Neural progenitor cell (in vitro differentiated cells): ENCODE data around the gene ASCL3. TPM values are rescaled to one million over a fixed set of nuclear protein-coding genes. Genes with fewer than 3 reads are reported as not detected.
"Not testable (repeated sequence)": the region's sequence is repeated elsewhere in the genome, so short reads cannot be mapped to it uniquely, and the experiment has no call there.

Experiments
- DNase-seq: peaks from one replicate; pipeline ENCODE4 v3.0.0-alpha.2; 2016; ENCODE audit warnings: low spot score
- H2AFZ ChIP-seq: fragments of 200-600 bp; sonication (generic); replicated peaks from 2 replicates; pipeline ENCODE4 v1.6.1; 2016; ENCODE audit warnings: antibody characterized with exemption
- H3F3A ChIP-seq: fragments of 200-600 bp; sonication (generic); 2 replicates; pipeline ENCODE4 v1.6.1; 2016; ENCODE audit warnings: antibody characterized with exemption, low read depth
- H3K27ac ChIP-seq: fragments of 200-600 bp; sonication (generic); 2 replicates; pipeline ENCODE4 v1.5.1; 2016; ENCODE audit warnings: mild to moderate bottlenecking
- H3K27me3 ChIP-seq: fragments of 200-600 bp; sonication (generic); 2 replicates; pipeline ENCODE4 v1.6.1; 2016; ENCODE audit warnings: mild to moderate bottlenecking, moderate library complexity
- H3K36me3 ChIP-seq: fragments of 200-600 bp; sonication (generic); 2 replicates; pipeline ENCODE4 v1.5.1; 2016
- H3K4me1 ChIP-seq: fragments of 200-600 bp; sonication (generic); 2 replicates; pipeline ENCODE4 v1.6.1; 2016; ENCODE audit warnings: mixed run types
- H3K4me2 ChIP-seq: fragments of 200-600 bp; sonication (generic); 2 replicates; pipeline ENCODE4 v1.6.1; 2016
- H3K4me3 ChIP-seq: fragments of 200-600 bp; sonication (generic); 2 replicates; pipeline ENCODE4 v1.5.1; 2016
- H3K79me2 ChIP-seq: fragments of 200-600 bp; sonication (generic); 2 replicates; pipeline ENCODE4 v1.6.1; 2016; ENCODE audit warnings: low read depth
- H3K9ac ChIP-seq: fragments of 200-600 bp; sonication (generic); 2 replicates; pipeline ENCODE4 v1.6.1; 2016
- H3K9me3 ChIP-seq: fragments of 200-600 bp; sonication (generic); 2 replicates; pipeline ENCODE4 v1.5.1; 2016; ENCODE audit warnings: low read depth
- H4K20me1 ChIP-seq: fragments of 200-600 bp; sonication (generic); 2 replicates; pipeline ENCODE4 v1.6.1; 2016; ENCODE audit warnings: low read depth
- H3K27ac Mint-ChIP-seq: 3 replicates; pipeline ENCODE4 v1.8.0; 2021; ENCODE audit warnings: mixed read lengths
- H3K27me3 Mint-ChIP-seq: 2 replicates; pipeline ENCODE4 v1.8.0; 2022; ENCODE audit warnings: low read depth, mild to moderate bottlenecking, inconsistent platforms, moderate library complexity, mixed read lengths; ENCODE audit not compliant: insufficient read depth
- H3K36me3 Mint-ChIP-seq: 3 replicates; pipeline ENCODE4 v1.8.0; 2021; ENCODE audit warnings: mixed read lengths
- H3K4me1 Mint-ChIP-seq: 3 replicates; pipeline ENCODE4 v1.8.0; 2021; ENCODE audit warnings: mixed read lengths
- H3K4me3 Mint-ChIP-seq: 3 replicates; pipeline ENCODE4 v1.8.0; 2021; ENCODE audit warnings: mild to moderate bottlenecking, moderate library complexity, mixed read lengths
- H3K9me3 Mint-ChIP-seq: 3 replicates; pipeline ENCODE4 v1.8.0; 2020; ENCODE audit warnings: mixed read lengths
- EZH2 ChIP-seq: fragments of 200-600 bp; sonication (generic); IDR thresholded peaks from 2 replicates; pipeline ENCODE4 v1.6.1; 2017; ENCODE audit warnings: antibody characterized with exemption, mild to moderate bottlenecking, moderate library complexity
- EZH2phosphoT487 ChIP-seq: fragments of 200-600 bp; sonication (generic); IDR thresholded peaks from 2 replicates; pipeline ENCODE4 v1.6.1; 2017; ENCODE audit warnings: antibody characterized with exemption
- total RNA-seq: library from RNA; depleted of rRNA; stranded (reverse); fragments of >200 nt; gene quantifications from 2 replicates; pipeline ENCODE4 v1.2.3, GENCODE V29; 2015; ENCODE audit warnings: low replicate concordance
- TF ChIP-seq, protein P1 (sequence below): fragments of 200-600 bp; sonication (generic); IDR thresholded peaks from 2 replicates; pipeline ENCODE4 v1.5.1; 2017; ENCODE audit warnings: antibody characterized with exemption, mild to moderate bottlenecking

Gene ASCL3
- total RNA-seq, 1 donor from 2014 or later: not detected

DNA sequence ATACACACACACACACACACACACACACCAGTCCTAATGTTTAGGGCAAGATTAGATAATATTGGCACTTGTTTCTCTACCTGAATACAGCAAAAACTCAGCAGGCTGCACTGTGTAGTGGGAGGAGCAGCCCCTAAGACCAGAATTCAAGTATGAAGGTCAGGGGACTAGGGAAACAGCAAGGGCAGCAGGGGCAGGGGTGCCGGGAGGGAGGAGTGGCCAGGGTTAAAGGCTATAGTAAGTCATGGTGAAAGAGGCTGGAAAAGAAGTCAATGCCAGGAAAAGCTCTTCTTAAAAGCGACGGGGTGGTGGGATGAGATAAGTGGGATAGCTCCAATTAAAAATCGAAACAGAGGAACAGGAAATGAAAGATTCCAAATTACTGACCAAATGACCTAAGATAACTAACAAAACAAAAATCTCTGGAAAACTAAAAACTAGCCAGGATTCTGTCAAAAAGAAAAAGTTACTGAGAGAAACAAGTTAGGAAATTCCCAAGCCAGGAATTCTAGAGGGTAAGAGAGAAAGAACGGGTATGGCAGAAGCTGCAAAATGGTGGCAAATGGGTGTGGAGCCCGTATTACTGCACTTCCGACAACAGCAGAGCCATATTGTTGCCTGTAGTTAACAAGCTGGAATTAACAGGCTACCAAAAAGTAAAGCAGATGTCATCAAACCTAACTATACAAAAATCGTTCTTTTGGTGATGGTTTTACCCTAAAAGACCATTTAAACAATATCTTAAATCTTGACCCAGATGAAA lies 1.3 kb downstream of the ASCL3 start:
- H3K4me3 ChIP-seq: no peak overlapping the region
- H3K4me1 Mint-ChIP-seq: peaks cover 11% of the 10 kb centered on the region
- H4K20me1 ChIP-seq: no peaks in the 10 kb centered on the region
- H3K4me1 ChIP-seq: no peaks in the 10 kb centered on the region
- H3K9me3 Mint-ChIP-seq: peaks cover 2% of the 10 kb centered on the region
- TF ChIP-seq EZH2phosphoT487: no peak
- TF ChIP-seq, protein P1, sequence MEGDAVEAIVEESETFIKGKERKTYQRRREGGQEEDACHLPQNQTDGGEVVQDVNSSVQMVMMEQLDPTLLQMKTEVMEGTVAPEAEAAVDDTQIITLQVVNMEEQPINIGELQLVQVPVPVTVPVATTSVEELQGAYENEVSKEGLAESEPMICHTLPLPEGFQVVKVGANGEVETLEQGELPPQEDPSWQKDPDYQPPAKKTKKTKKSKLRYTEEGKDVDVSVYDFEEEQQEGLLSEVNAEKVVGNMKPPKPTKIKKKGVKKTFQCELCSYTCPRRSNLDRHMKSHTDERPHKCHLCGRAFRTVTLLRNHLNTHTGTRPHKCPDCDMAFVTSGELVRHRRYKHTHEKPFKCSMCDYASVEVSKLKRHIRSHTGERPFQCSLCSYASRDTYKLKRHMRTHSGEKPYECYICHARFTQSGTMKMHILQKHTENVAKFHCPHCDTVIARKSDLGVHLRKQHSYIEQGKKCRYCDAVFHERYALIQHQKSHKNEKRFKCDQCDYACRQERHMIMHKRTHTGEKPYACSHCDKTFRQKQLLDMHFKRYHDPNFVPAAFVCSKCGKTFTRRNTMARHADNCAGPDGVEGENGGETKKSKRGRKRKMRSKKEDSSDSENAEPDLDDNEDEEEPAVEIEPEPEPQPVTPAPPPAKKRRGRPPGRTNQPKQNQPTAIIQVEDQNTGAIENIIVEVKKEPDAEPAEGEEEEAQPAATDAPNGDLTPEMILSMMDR: no peak
- TF ChIP-seq EZH2: no peak
- H2AFZ ChIP-seq: no peak overlapping the region
- H3K36me3 Mint-ChIP-seq: no peaks in the 10 kb centered on the region
- H3K9me3 ChIP-seq: no peaks in the 10 kb centered on the region
- no peaks in the 10 kb centered on the region for H3F3A ChIP-seq
- no peak overlapping the region for H3K4me2 ChIP-seq
- no peak for DNase-seq
- no peaks in the 10 kb centered on the region for H3K27me3 ChIP-seq
- no peaks in the 10 kb centered on the region for H3K36me3 ChIP-seq
- no peaks in the 10 kb centered on the region for H3K79me2 ChIP-seq
- no peak overlapping the region for H3K9ac ChIP-seq
- H3K27ac Mint-ChIP-seq: no peak overlapping the region
- no peak overlapping the region for H3K27ac ChIP-seq
- no peak overlapping the region for H3K4me3 Mint-ChIP-seq
- H3K27me3 Mint-ChIP-seq: peaks cover 5% of the 10 kb centered on the region

DNA sequence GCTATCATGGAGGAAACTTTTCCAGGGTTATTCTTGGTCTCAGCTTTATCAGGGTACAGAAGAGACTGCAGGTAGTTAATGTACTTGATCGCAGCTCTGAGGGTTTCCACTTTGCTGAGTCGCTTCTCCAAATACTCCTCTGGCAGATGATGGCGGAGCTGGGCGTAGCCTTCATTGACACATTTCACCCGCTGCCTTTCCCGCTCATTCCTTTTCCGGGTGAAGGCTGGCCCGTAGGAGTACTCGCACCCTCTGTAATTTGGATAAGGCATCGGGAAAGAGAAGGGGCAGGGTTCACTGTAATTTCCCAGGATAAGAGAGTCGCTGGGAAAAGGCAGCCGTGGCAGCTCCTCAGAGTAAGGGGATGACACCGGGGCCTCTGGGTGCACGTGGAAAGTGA lies 5.2 kb downstream of the ASCL3 start:
- no peak overlapping the region for H3K4me3 Mint-ChIP-seq
- Histone ChIP-seq H3K9me3 (no peaks in the 10 kb centered on the region), H3F3A (no peaks in the 10 kb centered on the region), H3K27ac (no peak overlapping the region), H3K27me3 (no peaks in the 10 kb centered on the region), H4K20me1 (no peaks in the 10 kb centered on the region), H2AFZ (no peak overlapping the region), H3K36me3 (no peaks in the 10 kb centered on the region), H3K79me2 (no peaks in the 10 kb centered on the region), H3K9ac (no peak overlapping the region), H3K4me3 (no peak overlapping the region), H3K4me2 (no peak overlapping the region), H3K4me1 (peaks cover 6% of the 10 kb centered on the region)
- peaks cover 23% of the 10 kb centered on the region for H3K4me1 Mint-ChIP-seq
- H3K27me3 Mint-ChIP-seq: peaks cover 5% of the 10 kb centered on the region
- H3K9me3 Mint-ChIP-seq: peaks cover 2% of the 10 kb centered on the region
- DNase-seq: no peak
- no peaks in the 10 kb centered on the region for H3K36me3 Mint-ChIP-seq
- TF ChIP-seq EZH2phosphoT487: no peak
- TF ChIP-seq EZH2: no peak
- TF ChIP-seq, protein P1: no peak
- peak overlapping the region; percentile 24 for H3K27ac Mint-ChIP-seq

DNA sequence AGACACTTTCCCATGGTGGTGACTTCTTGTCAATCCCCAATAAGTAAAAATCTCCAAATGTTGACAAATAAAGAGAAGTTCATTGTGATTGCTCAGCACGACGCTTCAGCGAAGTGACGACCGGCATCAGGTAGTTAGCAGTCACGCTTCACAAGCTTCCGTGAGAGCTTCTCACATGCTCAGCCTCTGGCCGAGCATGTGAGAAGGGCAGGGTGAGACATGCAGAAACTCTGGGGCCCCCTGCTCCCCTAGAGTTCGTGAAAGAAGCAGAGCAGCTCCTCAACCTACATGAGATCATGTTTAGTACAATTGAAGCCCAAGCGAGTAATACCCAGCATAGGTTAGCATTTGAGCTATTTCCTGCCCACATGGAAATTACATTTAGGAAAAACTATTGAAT lies 5.7 kb downstream of the ASCL3 start:
- Mint-ChIP-seq H3K27me3 (peaks cover 5% of the 10 kb centered on the region), H3K4me1 (peaks cover 27% of the 10 kb centered on the region), H3K27ac (peak overlapping the region; percentile 24), H3K9me3 (peaks cover 2% of the 10 kb centered on the region), H3K4me3 (no peak overlapping the region), H3K36me3 (no peaks in the 10 kb centered on the region)
- no peak for DNase-seq
- Histone ChIP-seq H3K27ac (no peak overlapping the region), H4K20me1 (no peaks in the 10 kb centered on the region), H2AFZ (no peak overlapping the region), H3K79me2 (no peaks in the 10 kb centered on the region), H3K27me3 (no peaks in the 10 kb centered on the region), H3K36me3 (no peaks in the 10 kb centered on the region), H3K9me3 (no peaks in the 10 kb centered on the region), H3K9ac (no peak overlapping the region), H3K4me2 (no peak overlapping the region), H3K4me1 (peaks cover 6% of the 10 kb centered on the region), H3K4me3 (no peak overlapping the region), H3F3A (no peaks in the 10 kb centered on the region)
- TF ChIP-seq, protein P1: no peak
- no peak for TF ChIP-seq EZH2phosphoT487
- no peak for TF ChIP-seq EZH2

DNA sequence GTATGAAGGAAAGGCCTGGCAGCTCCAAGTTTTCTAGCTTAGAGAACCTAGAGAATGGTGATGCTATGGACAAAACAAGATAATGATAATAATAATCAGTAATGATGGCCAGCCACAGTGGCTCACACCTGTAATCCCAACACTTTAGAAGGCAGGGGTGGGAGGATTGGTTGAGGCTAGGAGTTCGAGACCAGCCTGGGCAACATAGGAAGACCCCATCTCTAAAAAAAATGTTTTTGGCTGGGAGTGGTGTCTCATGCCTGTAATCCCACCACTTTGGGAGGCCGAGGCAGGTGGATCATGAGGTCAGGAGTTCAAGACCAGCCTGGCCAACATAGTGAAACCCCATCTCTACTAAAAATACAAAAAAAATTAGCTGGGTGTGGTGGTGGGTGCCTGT lies 7.0 kb downstream of the ASCL3 start:
- H3K27ac Mint-ChIP-seq, H3K4me2 ChIP-seq: not testable (repeated sequence)

More for the DNA sequence above, 7.0 kb downstream of the ASCL3 start:
- not testable (repeated sequence) for H3K36me3 Mint-ChIP-seq, H3K79me2 ChIP-seq, H3K4me1 ChIP-seq, H3K27ac ChIP-seq, H3K9ac ChIP-seq, H3K9me3 ChIP-seq, H3K4me3 Mint-ChIP-seq, H2AFZ ChIP-seq, H3K27me3 ChIP-seq, H3K36me3 ChIP-seq, H3K9me3 Mint-ChIP-seq, H3K4me3 ChIP-seq, H3F3A ChIP-seq, DNase-seq, H4K20me1 ChIP-seq, H3K27me3 Mint-ChIP-seq
- peaks cover 22% of the 10 kb centered on the region for H3K4me1 Mint-ChIP-seq
